Gastrocnemius medialis (tissue), 4 donors: ENCODE results near the gene MOCS3.

ENCODE experiments used
- CTCF ChIP-seq, 5 experiments: fragments of 450-650 bp in 3 of 5; fragments of 200-600 bp in 2 of 5; sonication (generic) in 2 of 5; IDR thresholded peaks in 4 of 5; conservative IDR thresholded peaks in 1 of 5; 1 replicate in 4 of 5; 2 replicates in 1 of 5; pipeline ENCODE4 v1.5.1; 2016 to 2019; ENCODE audit warnings: antibody characterized with exemption in 5 of 5, mild to moderate bottlenecking in 3 of 5, moderate library complexity in 3 of 5
- POLR2A ChIP-seq, 2 donors: fragments of 450-650 bp; IDR thresholded peaks; one replicate each; pipeline ENCODE4 v1.6.1; 2017; ENCODE audit warnings: antibody characterized with exemption in 2 of 2, mild to moderate bottlenecking in 2 of 2, moderate library complexity in 2 of 2

DNA sequence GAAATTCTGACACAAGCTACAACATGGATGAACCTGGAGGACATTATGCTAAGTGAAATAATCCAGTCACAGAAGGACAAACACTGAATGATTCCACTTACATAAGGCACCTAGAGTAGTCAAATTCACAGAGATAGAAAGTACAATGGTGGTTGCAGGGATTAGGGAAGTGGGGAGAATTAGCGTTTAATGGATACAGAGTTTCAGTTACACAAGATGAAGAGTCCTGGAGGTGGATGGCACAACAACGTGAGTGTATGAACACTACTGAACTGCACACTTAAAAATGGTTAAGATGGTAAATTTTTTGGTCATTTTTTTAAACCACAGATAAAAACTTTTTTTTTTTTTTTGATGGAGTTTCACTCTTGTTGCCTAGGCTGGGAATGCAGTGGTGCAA, 24.7 kb downstream of the MOCS3 start:
- TF ChIP-seq CTCF (IDR thresholded peaks at IDR 0.05 in 4 of 5, conservative IDR thresholded peaks at IDR 0.05 in 1 of 5) = no peak
- TF ChIP-seq POLR2A (IDR thresholded peaks at IDR 0.05) = no peak
